ENCODE measurements around the gene CIB2. TPM values are rescaled to one million over a fixed set of nuclear protein-coding genes. Genes with fewer than 3 reads are reported as not detected.
A peak's percentile ranks its signal among the peaks of the same experiment; 100 is the strongest.

Gene CIB2
- polyA plus RNA-seq, 1 experiment = 3.7 TPM

DNA sequence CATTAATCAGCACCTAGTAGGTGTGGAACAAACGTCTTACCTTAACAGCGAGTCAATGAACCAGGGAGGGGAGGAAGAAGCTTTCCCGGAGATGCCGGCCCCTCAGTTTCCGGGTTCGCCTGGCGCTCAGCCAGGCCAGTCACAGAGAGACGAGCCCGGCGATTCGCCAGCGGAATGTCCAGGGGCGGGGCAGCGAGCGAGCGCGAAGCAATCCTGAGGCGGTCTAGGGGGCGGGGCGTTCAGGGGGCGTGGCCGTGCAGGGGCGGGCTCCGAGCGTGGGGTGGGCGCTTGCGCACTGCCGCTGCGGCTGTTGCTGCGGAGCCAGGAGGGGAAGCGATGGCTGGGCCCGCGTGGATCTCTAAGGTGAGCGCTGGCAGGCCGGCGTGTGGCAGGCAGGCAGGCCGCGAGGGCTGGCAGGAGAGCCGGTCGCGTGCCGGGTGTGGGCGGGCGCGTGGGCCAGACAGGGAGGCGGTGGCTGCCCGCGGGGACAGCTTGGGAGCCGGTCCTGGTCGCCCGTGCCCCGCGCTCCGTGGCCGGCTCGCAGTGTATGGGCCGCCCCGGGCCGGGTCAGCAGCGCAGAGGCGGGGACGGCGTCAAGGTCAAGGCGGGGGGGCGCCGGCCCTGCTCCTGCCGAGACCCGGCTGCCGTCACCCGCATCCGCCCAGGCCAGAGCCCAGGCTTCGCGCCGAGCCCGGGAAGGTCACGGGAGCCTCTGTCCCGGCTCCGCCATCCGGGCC lies 18.0 kb upstream of the CIB2 start, which contains the start of gene IDH3A:
Gene IDH3A, plus strand, starts transcription at position 295 of the 737 bp plus-strand sequence. Its CDS starts 42 bp downstream, at position 337.
- TF ChIP-seq, protein P1, sequence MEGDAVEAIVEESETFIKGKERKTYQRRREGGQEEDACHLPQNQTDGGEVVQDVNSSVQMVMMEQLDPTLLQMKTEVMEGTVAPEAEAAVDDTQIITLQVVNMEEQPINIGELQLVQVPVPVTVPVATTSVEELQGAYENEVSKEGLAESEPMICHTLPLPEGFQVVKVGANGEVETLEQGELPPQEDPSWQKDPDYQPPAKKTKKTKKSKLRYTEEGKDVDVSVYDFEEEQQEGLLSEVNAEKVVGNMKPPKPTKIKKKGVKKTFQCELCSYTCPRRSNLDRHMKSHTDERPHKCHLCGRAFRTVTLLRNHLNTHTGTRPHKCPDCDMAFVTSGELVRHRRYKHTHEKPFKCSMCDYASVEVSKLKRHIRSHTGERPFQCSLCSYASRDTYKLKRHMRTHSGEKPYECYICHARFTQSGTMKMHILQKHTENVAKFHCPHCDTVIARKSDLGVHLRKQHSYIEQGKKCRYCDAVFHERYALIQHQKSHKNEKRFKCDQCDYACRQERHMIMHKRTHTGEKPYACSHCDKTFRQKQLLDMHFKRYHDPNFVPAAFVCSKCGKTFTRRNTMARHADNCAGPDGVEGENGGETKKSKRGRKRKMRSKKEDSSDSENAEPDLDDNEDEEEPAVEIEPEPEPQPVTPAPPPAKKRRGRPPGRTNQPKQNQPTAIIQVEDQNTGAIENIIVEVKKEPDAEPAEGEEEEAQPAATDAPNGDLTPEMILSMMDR (IDR thresholded peaks at IDR 0.05; ENCODE audit: low read depth, low read length) = no peak
- peak; percentile 88 for DNase-seq (ENCODE audit: low read depth, low spot score)
- H3K9me3 ChIP-seq (ENCODE audit: control insufficient read depth, insufficient read depth, low read length) = no peaks in the 10 kb centered on the region
- H3K27ac ChIP-seq (ENCODE audit: low read depth, low read length) = no peak within 1 kb of the TSS
- POLR2A ChIA-PET = interaction anchor here (0.6 to 1.0 kb wide), 7 partner anchors 18 to 149 kb away, joined by 3 to 8 read pairs (median 4); partner anchors contain the start of gene CIB2
- CTCF ChIA-PET = interaction anchor here (0.9 to 1.3 kb wide), 2 partner anchors 28 to 41 kb away, joined by 3 to 5 read pairs; no protein-coding TSS in a partner anchor
- peak within 1 kb of the TSS; percentile 77 for H3K4me3 ChIP-seq (ENCODE audit: low read depth, low read length)
- H3K27me3 ChIP-seq (ENCODE audit: control insufficient read depth, insufficient read depth, low read length) = no peaks in the 10 kb centered on the region

DNA sequence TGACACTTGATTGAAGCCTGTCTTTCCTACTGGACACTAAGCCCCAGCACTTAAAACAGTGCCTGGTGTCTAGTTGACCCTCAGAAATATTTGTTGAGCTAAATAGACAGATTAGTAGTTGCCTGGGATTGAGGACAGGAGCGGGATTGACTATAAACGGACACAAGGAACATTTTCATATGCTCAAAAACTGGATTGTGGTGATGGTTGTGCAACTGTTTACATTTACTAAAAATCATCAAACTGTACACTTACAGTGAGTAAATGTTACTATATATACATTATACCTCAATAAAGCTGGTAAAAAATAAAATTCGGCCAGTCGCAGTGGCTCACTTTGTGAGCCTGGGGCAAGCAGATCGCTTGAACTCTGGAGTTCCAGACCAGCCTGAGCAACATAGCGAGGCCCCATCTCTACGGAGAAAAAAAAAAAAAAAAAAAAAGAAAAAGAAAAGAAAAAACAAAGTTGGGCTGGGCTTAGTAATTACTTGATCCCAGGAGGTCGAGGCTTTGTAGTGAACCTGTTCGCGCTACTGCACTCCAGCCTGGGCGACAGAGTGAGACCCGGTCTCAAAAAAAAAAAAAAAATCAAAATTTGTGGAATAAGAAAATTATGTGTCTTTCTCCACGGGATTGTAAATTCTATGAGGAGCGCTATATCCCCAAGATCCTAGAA lies 17.3 kb upstream of the CIB2 start:
- H3K9me3 ChIP-seq (ENCODE audit: control insufficient read depth, insufficient read depth, low read length) = no peaks in the 10 kb centered on the region
- CTCF ChIA-PET = interaction anchor here (1.1 to 1.3 kb wide), 4 partner anchors 40 to 181 kb away, joined by 3 to 5 read pairs (median 4); no protein-coding TSS in a partner anchor
- H3K27me3 ChIP-seq (ENCODE audit: control insufficient read depth, insufficient read depth, low read length) = no peaks in the 10 kb centered on the region
- TF ChIP-seq, protein P1 (IDR thresholded peaks at IDR 0.05; ENCODE audit: low read depth, low read length) = no peak
- POLR2A ChIA-PET = interaction anchor here (0.6 to 1.0 kb wide), 7 partner anchors 18 to 148 kb away, joined by 3 to 8 read pairs (median 5); partner anchors contain the start of gene CIB2
- H3K27ac ChIP-seq (ENCODE audit: low read depth, low read length) = no peak overlapping the region
- H3K4me3 ChIP-seq (ENCODE audit: low read depth, low read length) = peak overlapping the region; percentile 77
- DNase-seq (ENCODE audit: low read depth, low spot score) = no peak

DNA sequence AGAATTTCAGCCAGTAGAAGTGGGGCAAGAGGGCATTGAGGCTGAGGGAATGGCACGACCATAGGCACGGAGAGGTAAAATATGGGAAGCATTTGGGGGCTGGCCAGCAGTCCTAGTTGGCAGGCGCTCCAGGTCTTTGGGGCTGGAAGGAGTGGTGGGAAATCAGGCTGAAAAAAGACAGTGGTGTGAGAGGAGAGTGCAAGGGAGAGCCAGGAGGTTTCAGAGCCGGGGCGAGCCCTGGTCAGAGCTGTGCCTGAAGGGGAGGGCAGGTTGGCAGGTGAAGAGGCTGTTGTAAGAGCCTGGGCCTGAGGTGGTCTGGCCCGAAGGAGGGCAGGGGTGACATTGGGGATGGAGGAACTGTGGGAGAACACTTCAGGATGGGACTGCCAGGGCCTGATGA lies 16.3 kb upstream of the CIB2 start:
- Histone ChIP-seq H3K27me3 (ENCODE audit: control insufficient read depth, insufficient read depth, low read length) (no peaks in the 10 kb centered on the region), H3K9me3 (ENCODE audit: control insufficient read depth, insufficient read depth, low read length) (no peaks in the 10 kb centered on the region), H3K27ac (ENCODE audit: low read depth, low read length) (no peak overlapping the region), H3K4me3 (ENCODE audit: low read depth, low read length) (no peak overlapping the region)
- TF ChIP-seq, protein P1 (IDR thresholded peaks at IDR 0.05; ENCODE audit: low read depth, low read length) = no peak
- POLR2A ChIA-PET = no interaction called here
- CTCF ChIA-PET = interaction anchor here (1.1 to 1.3 kb wide), 4 partner anchors 39 to 180 kb away, joined by 3 to 5 read pairs (median 4); no protein-coding TSS in a partner anchor
- DNase-seq (ENCODE audit: low read depth, low spot score) = no peak

DNA sequence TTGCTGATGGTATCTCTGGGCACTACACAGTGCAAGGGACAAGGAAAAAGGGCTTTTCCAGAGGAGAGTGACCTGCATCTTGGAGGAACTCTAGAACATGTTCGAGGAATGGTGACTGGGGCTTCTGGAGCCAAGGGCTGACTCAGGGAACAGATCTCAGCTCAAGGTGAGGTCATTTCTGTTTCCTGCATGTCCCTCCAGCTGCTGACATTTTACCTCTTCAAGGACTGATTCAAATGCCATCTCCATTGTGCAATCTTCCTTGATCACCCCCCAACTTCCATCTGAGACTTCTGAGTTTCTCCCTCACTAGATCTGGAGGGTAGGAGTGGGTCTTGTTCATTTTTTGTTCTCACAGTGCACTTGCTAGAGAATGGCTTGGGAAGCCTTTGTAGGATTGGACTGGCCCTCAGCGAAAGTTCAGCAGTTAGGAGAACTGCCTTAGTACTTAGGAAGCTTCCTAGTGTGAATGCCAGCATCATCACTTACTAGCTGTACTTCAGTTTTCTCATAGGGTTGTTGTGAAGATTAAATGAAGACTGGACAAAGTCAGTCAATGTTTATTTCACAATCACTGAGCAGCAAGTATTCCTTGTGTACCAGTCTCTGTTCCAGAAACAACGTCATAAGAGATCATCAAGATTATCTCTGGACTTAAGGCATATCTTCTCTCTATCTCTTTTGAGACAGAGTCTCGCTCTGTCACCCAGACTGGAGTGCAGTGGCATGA lies 15.3 kb upstream of the CIB2 start:
- TF ChIP-seq, protein P1 (IDR thresholded peaks at IDR 0.05; ENCODE audit: low read depth, low read length) = no peak
- no peak for DNase-seq (ENCODE audit: low read depth, low spot score)
- ChIA-PET CTCF (no interaction called here), POLR2A (no interaction called here)
- H3K27me3 ChIP-seq (ENCODE audit: control insufficient read depth, insufficient read depth, low read length) = no peaks in the 10 kb centered on the region
- H3K9me3 ChIP-seq (ENCODE audit: control insufficient read depth, insufficient read depth, low read length) = no peaks in the 10 kb centered on the region
- no peak overlapping the region for H3K4me3 ChIP-seq (ENCODE audit: low read depth, low read length)
- H3K27ac ChIP-seq (ENCODE audit: low read depth, low read length) = no peak overlapping the region

Data from AG04450 (cell line).